HCT116 (cell line): ENCODE measurements around the gene CSRP1. TPM values are rescaled to one million over a fixed set of nuclear protein-coding genes. Genes with fewer than 3 reads are reported as not detected.

Experiments
- ATAC-seq: fragments of 200-7000 bp; cut with Tn5 transposase; 2 replicates; pipeline ENCODE4 v1.9.1; 2020; ENCODE audit warnings: mild to moderate bottlenecking, moderate library complexity
- BruUV-seq: library from RNA; stranded (reverse); fragments of 400-500 nt; replicated peaks from 2 replicates; lab custom pipeline; 2021; lab: Mats Ljungman, UMichigan
- CTCF ChIA-PET: fragments of 300-600 bp; sonication (Branson Sonifier 250); formaldehyde crosslinking; loops from one replicate; lab custom pipeline; 2021; ENCODE audit warnings: antibody characterized with exemption; lab: Charles Lee
- POLR2A ChIA-PET: fragments of 300-600, 350-600 bp; sonication (Branson Sonifier 250); formaldehyde crosslinking; loops from one replicate; lab custom pipeline; 2021; ENCODE audit warnings: antibody characterized with exemption; lab: Charles Lee
- RAD21 ChIA-PET, 2 experiments: fragments of 300-600 bp; sonication (Branson Sonifier 250); formaldehyde crosslinking; loops; one replicate each; lab custom pipeline; 2023; ENCODE audit warnings: low total read pairs in 2 of 2; ENCODE audit not compliant: uncharacterized antibody in 2 of 2, unreplicated experiment in 2 of 2, low non-redundant PET in 1 of 2; lab: Charles Lee
- DNase-seq: peaks from one replicate; pipeline ENCODE4 v3.0.0-alpha.2; 2010; ENCODE audit warnings: low read depth, low spot score
- H2AFZ ChIP-seq: fragments of 200-600 bp; shearing (Covaris generic), sonication (generic); 2 replicates; pipeline ENCODE4 v1.6.1; 2017; ENCODE audit warnings: low read depth, mixed run types, mixed read lengths, antibody characterized with exemption, low read length; ENCODE audit not compliant: poor library complexity, severe bottlenecking
- H3K27ac ChIP-seq: 2 replicates; pipeline ENCODE4 v1.5.1; 2012; ENCODE audit warnings: low read depth, low read length
- H3K27me3 ChIP-seq: fragments of 200-600 bp; sonication (generic); 2 replicates; pipeline ENCODE4 v1.6.1; 2016; ENCODE audit warnings: mixed run types, low read length, mixed read lengths; ENCODE audit not compliant: insufficient read depth
- H3K36me3 ChIP-seq, 2 experiments: fragments of 200-500 bp in 1 of 2; fragments of 200-600 bp in 1 of 2; sonication (Bioruptor generic) in 1 of 2; sonication (generic) in 1 of 2; 2 replicates each; pipeline versions ENCODE4 v1.5.1 to v1.6.1; 2014 to 2016; ENCODE audit warnings: low read length in 2 of 2, inconsistent platforms in 1 of 2, mixed read lengths in 1 of 2, mixed run types in 1 of 2; ENCODE audit not compliant: insufficient read depth in 2 of 2, control insufficient read depth in 1 of 2
- H3K4me1 ChIP-seq, 2 experiments: fragments of 200-600 bp in 1 of 2; sonication (generic) in 1 of 2; 2 replicates each; pipeline versions ENCODE4 v1.5.1 to v1.6.1; 2012 to 2017; ENCODE audit warnings: low read length in 2 of 2, inconsistent platforms in 1 of 2, mild to moderate bottlenecking in 1 of 2, mixed read lengths in 1 of 2, mixed run types in 1 of 2, moderate library complexity in 1 of 2; ENCODE audit not compliant: insufficient read depth in 2 of 2, control insufficient read depth in 1 of 2
- H3K4me2 ChIP-seq: fragments of 200-600 bp; sonication (generic); 2 replicates; pipeline ENCODE4 v1.6.1; 2017; ENCODE audit warnings: mixed run types, low read length, mixed read lengths
- H3K4me3 ChIP-seq, 2 experiments: fragments of 200-600 bp in 1 of 2; sonication (generic) in 1 of 2; replicated peaks in 1 of 2; 2 replicates each; pipeline ENCODE4 v1.5.1; 2011 to 2016; ENCODE audit warnings: low read length in 2 of 2, control low read depth in 1 of 2, low read depth in 1 of 2, mild to moderate bottlenecking in 1 of 2, mixed read lengths in 1 of 2, mixed run types in 1 of 2
- H3K79me2 ChIP-seq: fragments of 200-600 bp; sonication (generic); 2 replicates; pipeline ENCODE4 v1.6.1; 2017; ENCODE audit warnings: mild to moderate bottlenecking, mixed run types, low read length, moderate library complexity, mixed read lengths; ENCODE audit not compliant: insufficient read depth
- H3K9ac ChIP-seq: fragments of 200-600 bp; sonication (generic); 2 replicates; pipeline ENCODE4 v1.6.1; 2016; ENCODE audit warnings: low read length, mixed read lengths
- H3K9me2 ChIP-seq: fragments of 200-600 bp; sonication (generic), shearing (Covaris generic); 2 replicates; pipeline ENCODE4 v1.6.1; 2017; ENCODE audit warnings: mixed run types, mild to moderate bottlenecking, moderate library complexity; ENCODE audit not compliant: insufficient read depth
- H3K9me3 ChIP-seq, 2 experiments: fragments of 200-500 bp in 1 of 2; fragments of 200-600 bp in 1 of 2; sonication (Bioruptor generic) in 1 of 2; sonication (generic) in 1 of 2; 2 replicates each; pipeline ENCODE4 v1.6.1; 2014 to 2017; ENCODE audit warnings: low read length in 2 of 2, mixed read lengths in 2 of 2, inconsistent platforms in 1 of 2, low read depth in 1 of 2, mild to moderate bottlenecking in 1 of 2, mixed run types in 1 of 2, moderate library complexity in 1 of 2; ENCODE audit not compliant: control insufficient read depth in 1 of 2, insufficient read depth in 1 of 2
- H4K20me1 ChIP-seq: fragments of 200-600 bp; sonication (generic), shearing (Covaris generic); 2 replicates; pipeline ENCODE4 v1.6.1; 2017; ENCODE audit warnings: mixed run types, mild to moderate bottlenecking, moderate library complexity; ENCODE audit not compliant: insufficient read depth
- CEBPB ChIP-seq: IDR thresholded peaks from 2 replicates; pipeline ENCODE4 v1.6.1; 2012; ENCODE audit warnings: low read depth
- EGR1 ChIP-seq: IDR thresholded peaks from 2 replicates; pipeline ENCODE4 v1.6.1; 2012; ENCODE audit warnings: low read depth
- ELF1 ChIP-seq: IDR thresholded peaks from 2 replicates; pipeline ENCODE4 v1.6.1; 2012; ENCODE audit warnings: low read depth, borderline replicate concordance
- EZH2phosphoT487 ChIP-seq: fragments of 200-600 bp; IDR thresholded peaks from 2 replicates; pipeline ENCODE4 v1.6.1; 2018; ENCODE audit warnings: antibody characterized with exemption, borderline replicate concordance
- FOSL1 ChIP-seq: IDR thresholded peaks from 2 replicates; pipeline ENCODE4 v1.6.1; 2012; ENCODE audit warnings: low read depth
- MAX ChIP-seq: IDR thresholded peaks from 2 replicates; pipeline ENCODE4 v1.6.1; 2012
- SP1 ChIP-seq: IDR thresholded peaks from 2 replicates; pipeline ENCODE4 v1.6.1; 2012; ENCODE audit warnings: low read depth
- SRF ChIP-seq: IDR thresholded peaks from 2 replicates; pipeline ENCODE4 v1.6.1; 2012; ENCODE audit warnings: low read depth
- TCF7L2 ChIP-seq: IDR thresholded peaks from 2 replicates; pipeline ENCODE4 v1.7.0; 2011; ENCODE audit warnings: borderline replicate concordance, inconsistent platforms; ENCODE audit not compliant: insufficient read depth, insufficient read length; ENCODE audit errors: extremely low read depth
- YY1 ChIP-seq: IDR thresholded peaks from 2 replicates; pipeline ENCODE4 v1.6.1; 2011; ENCODE audit warnings: low read length, low read depth, moderate library complexity, mild to moderate bottlenecking; ENCODE audit not compliant: insufficient replicate concordance; ENCODE audit errors: extremely low read depth
- intact Hi-C: fragments of 100-400 bp; cut with micrococcal nuclease; formaldehyde crosslinking; loops from 2 replicates; pipeline ENCODE4 v1.10.0; 2022
- total RNA-seq: library from RNA; stranded (reverse); gene quantifications from one replicate; pipeline ENCODE4 v1.2.1, GENCODE V29; 2021; ENCODE audit not compliant: unreplicated experiment
- TF ChIP-seq, protein P1 (sequence below), 3 experiments: fragments of 200-600 bp in 1 of 3; sonication (generic) in 1 of 3; IDR thresholded peaks in 2 of 3; conservative IDR thresholded peaks in 1 of 3; 2 replicates each; pipeline ENCODE4 v1.5.1; 2012 to 2017; ENCODE audit warnings: low read depth in 2 of 3, low read length in 2 of 3, antibody characterized with exemption in 1 of 3, borderline replicate concordance in 1 of 3, control low read depth in 1 of 3, mild to moderate bottlenecking in 1 of 3, mixed read lengths in 1 of 3, mixed run types in 1 of 3, moderate library complexity in 1 of 3; ENCODE audit not compliant: insufficient read depth in 1 of 3

CSRP1 gene
- total RNA-seq, 1 experiment from 2014 or later = 51.7 TPM

- ATAC-seq = no peak
- peaks cover 9 to 20% of the 10 kb centered on the region in 2 experiments for H3K4me1 ChIP-seq
- no peaks in the 10 kb centered on the region for H4K20me1 ChIP-seq
- H3K79me2 ChIP-seq = no peaks in the 10 kb centered on the region
- no peak overlapping the region for H3K27ac ChIP-seq
- H2AFZ ChIP-seq = no peak overlapping the region
- no peaks in the 10 kb centered on the region for H3K9me2 ChIP-seq
- TF ChIP-seq ELF1 = no peak
- TF ChIP-seq CEBPB = no peak
- TF ChIP-seq FOSL1 = no peak
- no peak for TF ChIP-seq MAX
- no peak for TF ChIP-seq TCF7L2
- TF ChIP-seq EZH2phosphoT487 = no peak
- TF ChIP-seq SRF = no peak
- TF ChIP-seq, protein P1, sequence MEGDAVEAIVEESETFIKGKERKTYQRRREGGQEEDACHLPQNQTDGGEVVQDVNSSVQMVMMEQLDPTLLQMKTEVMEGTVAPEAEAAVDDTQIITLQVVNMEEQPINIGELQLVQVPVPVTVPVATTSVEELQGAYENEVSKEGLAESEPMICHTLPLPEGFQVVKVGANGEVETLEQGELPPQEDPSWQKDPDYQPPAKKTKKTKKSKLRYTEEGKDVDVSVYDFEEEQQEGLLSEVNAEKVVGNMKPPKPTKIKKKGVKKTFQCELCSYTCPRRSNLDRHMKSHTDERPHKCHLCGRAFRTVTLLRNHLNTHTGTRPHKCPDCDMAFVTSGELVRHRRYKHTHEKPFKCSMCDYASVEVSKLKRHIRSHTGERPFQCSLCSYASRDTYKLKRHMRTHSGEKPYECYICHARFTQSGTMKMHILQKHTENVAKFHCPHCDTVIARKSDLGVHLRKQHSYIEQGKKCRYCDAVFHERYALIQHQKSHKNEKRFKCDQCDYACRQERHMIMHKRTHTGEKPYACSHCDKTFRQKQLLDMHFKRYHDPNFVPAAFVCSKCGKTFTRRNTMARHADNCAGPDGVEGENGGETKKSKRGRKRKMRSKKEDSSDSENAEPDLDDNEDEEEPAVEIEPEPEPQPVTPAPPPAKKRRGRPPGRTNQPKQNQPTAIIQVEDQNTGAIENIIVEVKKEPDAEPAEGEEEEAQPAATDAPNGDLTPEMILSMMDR (IDR thresholded peaks at IDR 0.05 in 2 of 3, conservative IDR thresholded peaks at IDR 0.05 in 1 of 3; ENCODE audit: borderline replicate concordance in 1 of 3, insufficient read depth in 1 of 3, low read depth in 2 of 3, low read length in 2 of 3) = no peak
- no peak for TF ChIP-seq SP1
- no peak for TF ChIP-seq YY1
- no peak for TF ChIP-seq EGR1
- H3K4me3 ChIP-seq = no peak overlapping the region
- POLR2A ChIA-PET = no interaction called here
- CTCF ChIA-PET = no interaction called here
- BruUV-seq = no TSS peak
- no peak overlapping the region for H3K4me2 ChIP-seq
- DNase-seq = no peak
- H3K9me3 ChIP-seq = no peaks in the 10 kb centered on the region
- H3K9ac ChIP-seq = no peak overlapping the region
- no peaks in the 10 kb centered on the region for H3K27me3 ChIP-seq
- H3K36me3 ChIP-seq = no peaks in the 10 kb centered on the region
- RAD21 ChIA-PET = no interaction called here
- intact Hi-C loops = no loop called here
These were observed 31.8 kb downstream of the CSRP1 start for GRCh38 chr1:201475130-201475529.
